Measurements from ENCODE around the gene SYCP2L.
"Not testable (repeated sequence)": the region's sequence is repeated elsewhere in the genome, so short reads cannot be mapped to it uniquely, and the experiment has no call there.

SYCP2L gene

DNA sequence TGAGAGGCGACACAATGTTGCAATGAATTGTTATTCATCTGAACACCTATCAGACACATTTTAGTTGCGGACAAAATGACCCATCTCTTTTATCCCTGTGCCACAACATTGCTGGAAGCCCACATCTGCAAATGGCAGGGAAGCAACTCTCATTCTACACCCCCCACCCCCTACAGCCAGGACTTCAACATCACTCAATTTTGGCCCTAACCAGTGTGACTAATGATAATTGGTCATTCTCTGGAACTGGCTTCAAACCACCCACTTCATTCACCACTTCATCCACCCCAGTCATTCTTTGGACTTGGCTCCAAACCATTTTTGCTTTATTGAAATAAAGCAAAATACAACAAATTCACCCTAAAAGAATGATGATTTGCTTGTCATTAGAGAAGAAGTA lies 6.5 kb upstream of the SYCP2L start:
- no peak for DNase-seq (ENCODE audit: low spot score)

DNA sequence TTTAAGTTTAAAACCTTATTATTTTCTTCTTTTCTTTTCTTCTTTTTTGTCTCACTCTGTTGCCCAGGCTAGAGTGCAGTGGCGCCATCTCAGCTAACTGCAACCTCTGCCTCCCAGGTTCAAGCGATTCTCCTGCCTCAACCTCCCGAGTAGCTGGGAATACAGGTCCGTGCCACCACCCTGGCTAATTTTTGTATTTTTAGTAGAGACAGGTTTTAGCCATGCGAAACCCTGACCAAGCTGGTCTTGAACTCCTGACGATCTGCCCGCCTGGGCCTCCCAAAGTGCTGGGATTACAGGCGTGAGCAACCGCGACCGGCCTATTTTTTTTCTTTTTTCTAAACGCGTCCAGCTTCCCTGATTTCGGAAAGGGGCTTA lies 4.6 kb upstream of the SYCP2L start:
- not testable (repeated sequence) for DNase-seq (ENCODE audit: low spot score)

DNA sequence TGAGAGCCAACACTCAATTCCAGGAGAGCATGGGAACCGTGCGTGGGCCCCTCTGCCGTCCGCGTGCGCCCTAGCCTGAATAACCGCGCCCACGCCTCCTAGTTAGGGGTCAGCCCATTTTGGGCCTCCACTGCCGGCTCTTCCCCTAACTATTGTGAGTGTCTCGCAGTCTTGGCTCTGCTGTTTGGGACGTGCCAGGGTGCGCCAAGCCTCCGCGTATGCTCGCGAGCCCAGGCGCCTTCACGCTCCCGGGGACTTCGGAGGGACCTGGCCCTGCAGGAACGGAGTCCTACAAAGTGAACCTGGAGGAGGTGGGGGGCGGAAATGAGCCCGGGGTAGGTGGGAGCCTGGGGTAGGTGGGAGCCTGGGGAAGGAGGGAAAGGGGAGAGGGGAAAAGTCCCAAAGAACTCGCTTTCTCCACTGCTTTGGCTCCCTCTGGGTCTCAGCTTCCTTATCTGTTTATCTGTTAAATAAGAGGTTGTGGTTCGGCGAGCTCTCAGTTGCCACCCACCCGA lies 4.1 kb upstream of the SYCP2L start:
- DNase-seq (ENCODE audit: low spot score): no peak

DNA sequence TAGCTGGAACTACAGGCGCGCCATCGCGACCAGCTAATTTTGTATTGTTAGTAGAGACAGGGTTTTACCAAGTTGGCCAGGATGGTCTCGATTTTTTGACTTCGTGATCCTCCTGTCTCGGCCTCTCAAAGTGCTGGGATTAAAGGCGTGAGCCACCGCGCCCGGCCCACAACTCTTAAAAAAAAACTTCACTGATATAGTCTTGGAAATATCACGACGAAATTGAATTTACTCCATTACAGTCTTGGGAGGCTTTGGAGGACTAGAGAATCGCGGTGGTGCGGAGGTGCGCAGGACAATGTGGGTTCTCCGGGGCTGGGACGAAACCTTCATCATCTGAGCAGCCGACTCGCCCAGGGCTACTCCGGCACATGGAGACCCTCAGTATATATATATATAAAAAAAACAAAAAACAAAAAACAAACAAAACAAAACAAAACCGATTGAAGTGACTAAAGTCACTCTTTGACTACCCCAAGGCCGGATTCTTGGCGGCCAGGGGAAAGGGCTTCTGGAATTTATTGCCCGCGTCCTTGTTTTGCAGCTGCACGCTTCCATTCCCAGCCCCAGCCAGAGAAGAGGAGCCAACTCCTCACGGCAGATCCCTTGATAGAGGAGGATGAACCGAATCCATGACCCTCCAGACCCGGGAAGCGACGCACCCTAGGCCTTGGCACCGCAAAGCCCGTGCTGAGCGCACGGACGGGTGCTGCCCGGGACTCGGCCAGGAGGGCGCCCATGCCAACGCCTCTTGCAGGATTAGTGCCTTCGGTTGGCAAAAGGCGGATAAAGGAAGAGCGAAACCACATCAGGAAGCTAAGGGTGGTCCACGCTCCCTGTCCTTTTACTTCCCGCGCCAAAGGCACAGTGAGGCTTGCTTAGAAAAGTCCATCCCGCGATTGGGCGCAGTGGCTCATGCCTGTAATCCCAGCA lies 3.3 kb upstream of the SYCP2L start:
- DNase-seq (ENCODE audit: low spot score): no peak

DNA sequence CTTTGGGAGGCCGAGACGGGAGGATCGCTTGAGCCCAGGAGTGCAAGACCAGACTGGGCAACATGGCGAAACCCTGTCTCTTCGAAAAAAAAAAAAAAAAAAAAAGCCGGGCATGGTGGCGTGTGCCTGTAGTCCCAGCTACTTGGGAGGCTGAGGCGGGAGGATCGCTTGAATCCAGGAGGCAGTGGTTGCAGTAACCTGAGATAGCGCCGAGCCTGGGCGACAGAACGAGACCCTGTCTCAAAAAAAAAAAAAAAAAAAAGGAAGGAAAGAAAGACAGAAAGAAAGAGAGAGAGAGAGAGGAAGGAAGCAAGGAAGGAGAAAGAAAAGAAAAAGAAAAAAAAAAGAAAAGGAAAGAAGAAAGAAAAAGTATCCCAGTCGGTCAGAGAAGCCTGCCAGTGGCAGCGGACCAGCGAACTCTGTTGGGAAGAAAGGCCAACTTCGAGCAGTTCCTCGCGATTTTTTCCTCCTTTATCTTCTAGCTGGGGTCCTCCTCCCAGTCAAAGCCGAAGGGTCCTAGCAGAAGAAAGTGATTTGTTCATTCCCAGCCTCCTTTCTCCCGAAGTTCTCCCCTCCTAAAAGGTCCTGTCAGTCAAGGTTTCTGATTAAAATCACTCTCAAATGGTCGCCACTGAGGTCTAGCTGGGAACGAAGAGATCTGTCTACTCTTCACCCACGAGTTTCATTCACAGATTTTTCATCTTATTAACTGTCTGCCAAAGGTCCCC lies 2.4 kb upstream of the SYCP2L start:
- no peak for DNase-seq (ENCODE audit: low spot score)

DNA sequence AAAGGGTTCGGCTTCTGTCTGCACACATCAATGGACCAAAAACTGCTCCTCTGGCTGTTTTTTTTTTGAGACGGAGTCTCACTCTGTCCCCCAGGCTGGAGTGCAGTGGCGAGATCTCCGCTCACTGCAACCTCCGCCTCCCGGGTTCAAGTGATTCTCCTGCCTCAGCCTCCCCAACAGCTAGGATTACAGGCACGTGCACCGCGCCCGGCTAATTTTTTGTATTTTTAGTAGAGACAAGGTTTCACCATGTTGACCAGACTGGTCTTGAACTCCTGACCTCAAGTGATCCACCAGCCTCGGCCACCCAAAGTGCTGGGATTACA lies 524 bp upstream of the SYCP2L start:
- DNase-seq (ENCODE audit: low spot score): not testable (repeated sequence)

DNA sequence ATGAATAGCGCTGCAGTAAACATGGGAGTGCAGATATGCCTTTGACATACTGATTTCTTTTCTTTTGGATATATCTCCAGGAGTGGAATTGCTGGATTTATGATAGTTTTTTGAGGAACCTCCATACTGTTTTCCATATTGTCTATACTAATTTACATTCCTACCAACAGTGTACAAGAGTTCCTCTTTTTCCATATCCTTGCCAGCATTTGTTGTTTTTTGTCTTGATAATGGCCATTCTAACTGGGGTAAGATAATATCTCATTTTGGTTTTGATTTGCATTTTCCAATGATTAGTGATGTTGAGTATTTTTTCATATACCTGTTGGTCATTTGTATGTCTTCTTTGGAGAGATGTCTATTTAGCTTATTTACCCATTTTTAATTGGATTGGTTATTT lies 3.3 kb downstream of the SYCP2L start:
- no peak for DNase-seq (ENCODE audit: low spot score)

DNA sequence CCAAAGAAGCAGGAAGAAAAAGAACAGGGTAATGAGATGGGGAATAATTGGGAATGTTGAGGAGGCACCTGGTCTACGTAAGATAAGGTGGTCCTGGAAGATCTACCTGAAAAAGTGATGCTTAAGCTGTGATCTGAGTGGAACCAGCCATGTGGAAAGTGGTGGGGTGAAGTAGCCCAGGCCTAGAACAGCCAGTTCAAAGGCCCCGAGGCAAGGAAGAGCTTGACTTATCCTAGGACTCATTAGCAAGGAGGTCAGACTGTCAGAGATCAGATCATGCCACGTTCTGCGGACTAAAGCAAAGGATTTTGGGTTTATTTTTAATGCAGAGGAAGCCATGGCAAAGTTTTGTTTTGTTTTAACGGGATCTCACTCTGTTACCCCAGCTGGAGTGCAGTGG lies 5.1 kb downstream of the SYCP2L start:
- DNase-seq (ENCODE audit: low spot score): no peak

DNA sequence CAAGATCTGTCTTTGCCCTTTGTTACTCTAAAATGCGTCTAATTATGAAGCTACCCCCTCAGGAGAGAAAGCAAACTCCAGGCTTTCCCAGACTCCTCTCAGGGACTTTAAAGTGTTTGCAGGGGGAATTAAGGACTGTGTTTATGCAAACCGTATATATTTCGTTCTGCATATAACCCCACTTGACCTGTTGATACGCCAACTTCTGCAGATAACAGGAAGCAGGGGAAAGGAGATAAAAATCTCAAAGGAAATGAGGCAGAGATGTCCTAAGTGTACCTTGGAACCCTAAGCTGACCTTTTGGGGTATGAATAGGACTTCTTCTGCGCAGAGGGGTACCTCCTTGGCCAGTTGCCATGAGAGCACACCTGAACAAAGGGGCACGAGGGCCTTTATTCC lies 8.1 kb downstream of the SYCP2L start:
- DNase-seq (ENCODE audit: low spot score): no peak

DNA sequence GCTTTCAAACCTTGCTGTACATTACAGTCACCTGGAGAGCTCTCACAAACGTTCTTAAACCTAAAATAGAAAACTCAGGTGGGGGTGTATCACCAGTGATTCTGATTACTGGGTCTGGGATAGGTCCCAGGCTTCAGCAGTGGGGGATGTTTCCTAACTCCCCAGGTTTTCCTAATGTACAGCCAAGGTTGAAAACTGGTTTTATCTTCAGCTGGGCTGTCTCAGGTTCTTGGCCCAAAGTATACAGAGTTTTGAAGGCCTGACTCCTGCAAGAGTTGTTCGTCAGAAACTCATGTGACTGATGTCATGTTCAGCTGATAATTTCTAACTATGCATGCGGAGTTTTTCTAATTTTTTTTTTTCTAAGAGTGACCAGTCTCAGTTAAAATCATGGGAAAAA lies 9.8 kb downstream of the SYCP2L start:
- DNase-seq (ENCODE audit: low spot score): no peak

DNA sequence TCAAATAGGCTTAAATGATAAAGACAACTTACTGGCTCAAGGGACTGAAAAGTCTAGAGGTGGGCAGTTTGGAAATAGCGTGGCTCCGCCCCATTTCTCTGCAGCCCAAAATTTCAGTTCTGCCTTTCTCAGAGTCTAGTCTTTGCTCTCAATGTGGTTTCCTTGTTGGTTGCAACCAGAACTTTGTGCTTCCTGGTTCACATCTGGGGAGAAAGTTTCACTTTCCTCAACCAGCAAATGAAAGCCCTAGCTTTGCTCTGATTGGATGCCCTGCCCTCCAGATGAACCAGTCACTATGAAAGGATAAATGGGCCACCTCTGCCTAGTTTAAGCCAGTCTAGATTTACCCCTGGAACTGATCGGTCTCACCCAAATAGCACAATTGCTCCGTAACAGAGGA lies 14.9 kb downstream of the SYCP2L start:
- no peak for DNase-seq (ENCODE audit: low spot score)

DNA sequence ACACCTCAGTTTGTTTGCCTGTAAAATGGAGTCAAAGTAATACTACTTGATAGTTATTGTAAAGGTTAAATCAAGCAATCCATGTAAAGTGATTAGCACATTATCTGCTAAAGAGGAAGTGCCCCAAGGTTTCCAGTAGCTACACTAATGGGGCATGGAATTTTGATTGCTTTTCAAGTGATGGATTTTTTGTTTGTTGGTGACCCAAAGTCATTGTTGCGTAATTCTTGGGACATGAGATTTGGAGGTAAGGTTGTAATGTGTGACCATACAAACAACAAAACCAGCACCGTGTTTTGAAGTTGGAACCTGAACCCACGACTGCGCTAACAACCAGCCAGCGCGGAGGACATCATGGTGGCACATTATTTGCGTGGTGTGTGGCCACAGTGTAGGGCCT lies 17.2 kb downstream of the SYCP2L start:
- DNase-seq (ENCODE audit: low spot score): no peak

DNA sequence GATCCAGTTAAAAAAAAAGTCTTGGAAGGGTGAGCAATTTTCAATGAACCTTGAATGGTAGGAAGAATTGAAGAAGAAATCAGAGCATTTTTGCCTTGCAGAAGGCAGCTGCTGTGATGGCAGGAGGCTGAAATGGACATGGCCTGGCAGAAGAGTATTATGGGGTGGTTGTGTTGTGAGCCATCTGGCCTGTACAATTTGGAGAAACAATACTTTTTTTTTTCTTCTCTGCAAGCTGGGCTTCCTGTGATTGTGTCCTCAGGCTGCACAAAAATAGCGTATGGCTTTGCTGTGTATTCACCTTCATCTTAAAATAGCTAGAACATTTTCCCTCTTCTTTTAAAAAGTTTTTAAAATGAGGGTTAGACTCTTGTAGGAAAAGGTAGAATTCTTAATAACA lies 21.4 kb downstream of the SYCP2L start:
- no peak for DNase-seq (ENCODE audit: low spot score)

DNA sequence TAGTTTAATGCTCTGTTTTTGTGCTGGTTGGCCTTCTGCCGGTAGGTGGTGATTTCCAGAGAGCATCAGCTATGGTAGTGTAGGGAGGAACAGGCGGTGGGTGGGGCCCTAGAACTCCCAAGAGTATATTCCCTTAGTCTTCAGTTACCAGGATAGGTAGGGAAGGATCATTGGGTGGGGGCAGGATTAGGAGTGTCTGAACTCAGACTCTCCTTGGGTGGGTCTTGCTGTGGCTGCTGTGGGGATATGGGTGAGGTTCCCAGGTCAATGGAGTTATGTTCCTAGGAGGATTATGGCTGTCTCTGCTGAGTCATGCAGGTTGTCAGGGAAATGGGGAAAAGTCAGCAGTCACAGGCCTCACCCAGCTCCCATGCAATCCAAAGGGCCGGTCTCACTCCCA lies 32.7 kb downstream of the SYCP2L start:
- DNase-seq (ENCODE audit: low spot score): not testable (repeated sequence)

DNA sequence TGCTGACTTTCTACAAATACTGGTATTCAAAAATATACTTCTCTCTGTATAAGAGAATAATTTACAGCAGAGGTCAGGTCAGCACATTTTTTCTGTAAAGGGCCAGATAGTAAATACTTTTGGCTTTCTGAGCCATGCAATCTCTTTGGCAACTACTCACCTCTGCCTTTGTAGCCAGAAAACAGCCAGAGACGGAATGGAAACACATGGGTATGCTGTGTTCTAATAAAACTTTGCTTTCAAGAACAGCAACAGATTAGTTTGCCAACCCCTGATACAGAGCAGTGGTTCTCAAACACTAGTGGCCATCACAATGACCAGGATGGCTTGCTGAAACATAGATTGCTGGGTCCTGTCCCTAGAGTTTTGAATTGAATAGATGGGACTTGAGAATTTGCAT lies 46.3 kb downstream of the SYCP2L start:
- DNase-seq (ENCODE audit: low spot score): no peak

DNA sequence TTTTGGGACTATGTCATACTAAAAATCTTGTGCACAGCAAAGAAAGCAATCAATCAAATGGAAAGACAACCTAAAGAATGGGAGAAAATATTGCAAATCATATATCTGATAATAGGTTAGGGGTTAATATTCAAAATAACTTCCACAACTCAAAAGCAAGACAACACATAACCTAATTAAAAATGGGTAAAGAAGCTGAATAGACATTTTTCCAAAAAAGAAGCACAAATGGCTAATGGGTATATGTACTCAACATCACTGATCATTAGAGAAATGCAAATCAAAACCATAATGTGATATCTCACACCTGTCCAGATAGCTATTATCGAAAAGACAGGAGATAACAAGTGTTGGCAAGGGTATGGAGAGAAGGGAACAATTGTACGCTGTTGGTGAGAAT lies 53.0 kb downstream of the SYCP2L start:
- no peak for DNase-seq (ENCODE audit: low spot score)

DNA sequence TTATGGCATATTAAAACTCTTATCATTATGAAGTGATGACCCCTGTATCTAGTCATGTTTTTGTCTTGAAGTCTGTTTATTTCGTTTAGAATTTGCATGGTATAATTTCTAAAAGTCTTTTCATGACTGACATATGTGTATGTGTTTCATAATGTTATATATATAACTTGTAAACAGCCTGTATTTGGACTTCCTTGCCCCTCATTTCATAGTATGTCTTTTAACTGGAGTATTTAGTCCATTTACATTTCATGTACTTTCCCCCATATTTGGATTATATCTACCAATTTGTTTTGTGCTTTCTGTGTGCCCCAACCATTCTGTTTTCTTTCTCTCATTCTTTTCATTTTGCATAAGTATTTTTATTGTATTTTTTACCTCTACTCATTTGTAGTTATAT lies 59.0 kb downstream of the SYCP2L start:
- no peak for DNase-seq (ENCODE audit: low spot score)

DNA sequence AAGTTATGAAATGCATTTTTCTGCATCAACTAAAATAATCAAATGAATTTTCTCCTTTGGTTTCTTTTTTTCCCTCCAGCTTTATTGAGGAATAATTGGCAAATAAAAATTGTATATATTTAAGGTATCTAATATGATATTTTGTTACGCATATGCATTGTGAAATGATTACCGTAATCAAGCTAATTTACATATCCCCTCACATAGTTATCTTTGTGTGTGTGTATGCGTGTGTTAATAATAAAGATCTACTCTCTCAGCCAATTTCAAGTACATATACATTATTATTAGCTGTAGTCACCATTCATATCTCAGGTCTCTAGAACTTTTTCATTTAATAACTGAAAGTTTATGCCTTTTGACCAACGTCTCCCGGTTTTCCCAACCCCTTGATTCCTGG lies 61.1 kb downstream of the SYCP2L start:
- no peak for DNase-seq (ENCODE audit: low spot score)

DNA sequence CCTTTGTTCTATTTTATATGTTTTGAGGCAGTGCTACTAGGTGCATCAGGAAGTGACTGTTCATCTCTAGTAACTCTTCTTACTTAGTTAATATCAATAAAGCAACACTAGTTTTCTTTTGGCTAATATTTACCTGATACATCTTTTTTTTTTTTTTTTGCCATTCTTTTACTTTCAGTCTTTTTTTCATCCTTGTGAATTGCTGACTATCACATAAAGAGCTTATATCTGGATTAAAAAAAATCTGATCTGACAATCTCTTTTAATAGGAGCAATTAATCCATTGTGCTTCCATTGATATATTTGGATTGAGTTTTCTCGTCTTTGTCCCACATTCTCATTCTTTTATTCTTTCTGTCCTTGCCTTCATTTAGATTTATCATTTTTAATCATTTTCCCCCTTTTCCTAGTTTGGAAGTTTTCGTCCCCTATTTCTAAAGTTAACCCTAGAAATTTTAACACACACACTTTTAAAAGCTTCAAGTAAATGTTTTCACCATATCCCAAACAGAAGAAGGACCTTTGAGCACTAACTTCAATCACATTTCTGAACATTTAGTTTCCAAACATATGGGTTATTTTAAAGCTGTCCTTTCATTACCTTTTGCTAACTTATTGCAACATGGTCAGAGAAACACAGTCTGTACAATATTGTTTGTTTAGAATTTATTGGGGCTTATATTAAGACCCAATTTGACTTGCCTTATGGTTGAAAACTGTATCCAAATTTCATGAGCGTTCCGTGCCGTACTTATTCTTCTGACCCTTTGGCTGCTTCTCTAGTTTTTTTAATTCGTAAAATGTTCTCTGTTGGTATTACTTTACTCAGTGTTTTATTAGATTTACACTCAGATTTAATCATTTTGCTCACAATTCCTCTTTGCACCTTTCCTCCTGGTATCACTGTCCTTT lies 63.0 kb downstream of the SYCP2L start:
- DNase-seq (ENCODE audit: low spot score): no peak

DNA sequence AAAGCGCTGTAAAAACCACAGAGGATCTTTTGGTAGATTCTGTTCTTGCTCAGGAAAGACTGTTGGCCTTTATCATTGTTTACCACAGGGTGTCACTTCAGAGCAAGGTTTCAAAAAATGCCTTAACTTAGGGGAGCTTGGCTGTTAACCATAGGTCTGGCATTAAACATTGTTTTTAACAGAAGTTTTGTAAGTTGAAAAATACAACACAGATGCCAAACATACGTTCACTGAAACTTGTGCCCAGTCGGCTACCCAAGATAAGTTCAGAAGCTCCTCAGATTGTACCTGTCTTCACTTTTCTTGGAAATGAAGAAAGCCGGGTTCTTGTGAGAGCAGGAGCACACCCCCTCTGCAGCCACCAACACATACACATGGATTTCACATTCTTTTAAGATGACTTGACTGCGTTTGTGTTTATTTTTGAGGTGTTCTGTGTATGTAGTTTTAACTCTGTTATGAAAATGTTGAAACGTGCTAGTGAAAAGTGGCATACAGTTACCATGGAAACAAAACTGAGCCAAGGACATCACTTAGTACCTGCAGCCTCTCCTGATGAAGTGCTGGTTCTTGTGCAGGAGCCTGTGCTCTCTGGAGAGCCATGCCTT lies 64.9 kb downstream of the SYCP2L start:
- DNase-seq (ENCODE audit: low spot score): peak; percentile 59

DNA sequence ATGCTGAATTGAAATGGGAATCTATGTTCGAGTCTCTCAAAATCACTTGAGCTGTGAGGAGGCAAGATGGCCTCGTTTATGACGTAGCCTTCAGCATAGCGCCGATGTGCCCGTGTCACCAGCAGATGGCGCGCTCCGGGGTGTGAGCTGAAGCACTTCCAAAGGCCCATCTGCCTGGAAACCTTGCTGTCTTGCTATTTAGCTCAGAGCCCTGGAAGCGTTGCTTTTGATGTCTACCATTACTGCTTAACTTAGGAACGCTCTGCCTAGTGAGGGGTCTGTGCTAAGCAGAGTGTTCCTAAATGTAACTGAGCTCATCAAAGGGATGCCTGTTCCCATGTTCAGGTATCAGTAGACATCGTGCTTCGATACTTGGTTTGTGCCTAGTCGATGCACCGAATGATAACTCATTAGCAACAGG lies 67.7 kb downstream of the SYCP2L start:
- DNase-seq (ENCODE audit: low spot score): peak; percentile 66

DNA sequence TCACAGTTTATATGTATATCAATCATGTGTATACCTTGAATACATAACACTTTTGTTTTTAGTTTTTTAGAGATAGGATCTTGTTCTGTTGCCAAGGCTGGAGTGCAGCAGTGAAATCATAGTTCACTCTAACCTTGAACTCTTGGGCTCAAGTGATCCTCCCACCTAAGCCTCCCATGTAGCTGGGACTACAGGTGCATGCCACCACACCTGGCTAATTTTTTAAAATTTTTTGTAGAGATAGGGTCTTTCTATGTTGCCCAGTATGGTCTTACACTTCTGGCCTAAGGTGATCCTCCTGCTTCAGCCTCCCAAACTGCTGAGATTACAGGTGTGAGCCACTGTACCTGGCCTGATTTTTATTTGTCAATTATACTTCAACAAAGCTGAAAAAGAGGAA lies 69.9 kb downstream of the SYCP2L start:
- no peak for DNase-seq (ENCODE audit: low spot score)
